Measurements from ENCODE around the gene FOXP1. TPM values are rescaled to one million over a fixed set of nuclear protein-coding genes. Genes with fewer than 3 reads are reported as not detected.

FOXP1 gene
- total and polyA plus RNA-seq, 9 of the 15 experiments (the other 6 are each of a cell fraction or from before 2014, with no cell fraction given): 7.7 to 34.5 (median 13.7) TPM

- TF ChIP-seq ZNF24 (IDR thresholded peaks at IDR 0.05): no peak
- TF ChIP-seq JUND (IDR thresholded peaks at IDR 0.05; ENCODE audit: borderline replicate concordance, low read depth, low read length): no peak
- TF ChIP-seq JUND (tag; IDR thresholded peaks at IDR 0.05; ENCODE audit: borderline replicate concordance, low read depth, low read length): no peak
- TF ChIP-seq ZNF232 (CRISPR knock-in tag; IDR thresholded peaks at IDR 0.05): no peak
- TF ChIP-seq NR3C1 (CRISPR knock-in tag; IDR thresholded peaks at IDR 0.05): no peak
- no peak for TF ChIP-seq ZBTB1 (CRISPR knock-in tag; IDR thresholded peaks at IDR 0.05; ENCODE audit: borderline replicate concordance, low read depth)
- no peak for TF ChIP-seq SPI1 (IDR thresholded peaks at IDR 0.05; ENCODE audit: borderline replicate concordance, low read depth, low read length)
- no peak for TF ChIP-seq TSHZ1 (CRISPR knock-in tag; IDR thresholded peaks at IDR 0.05)
- TF ChIP-seq RFX1 (IDR thresholded peaks at IDR 0.05): no peak
- no peak for TF ChIP-seq CHD2 (IDR thresholded peaks at IDR 0.05; ENCODE audit: low read depth, low read length)
- TF ChIP-seq ZBTB49 (CRISPR knock-in tag; IDR thresholded peaks at IDR 0.05; ENCODE audit: borderline replicate concordance): no peak
- 0 out of 2 replicates have a peak, but pooled peaks have one; percentile 11 for TF ChIP-seq MECOM (CRISPR knock-in tag; IDR thresholded peaks at IDR 0.05)
- TF ChIP-seq ZNF197 (CRISPR knock-in tag; IDR thresholded peaks at IDR 0.05; ENCODE audit: low read depth): no peak
- TF ChIP-seq ZFP30 (CRISPR knock-in tag; IDR thresholded peaks at IDR 0.05; ENCODE audit: borderline replicate concordance): no peak
- TF ChIP-seq MCM2 (IDR thresholded peaks at IDR 0.05; ENCODE audit: low read depth): no peak
- peak; percentile 42; the same call in 1 of the 2 replicates for TF ChIP-seq TEAD4 (IDR thresholded peaks at IDR 0.05; ENCODE audit: low read length)
- no peak for TF ChIP-seq TEAD4 (CRISPR knock-in tag; IDR thresholded peaks at IDR 0.05; ENCODE audit: borderline replicate concordance)
- TF ChIP-seq BRF1 (IDR thresholded peaks at IDR 0.05; ENCODE audit: borderline replicate concordance, extremely low read depth, insufficient read length): no peak
- TF ChIP-seq ASH1L (IDR thresholded peaks at IDR 0.05; ENCODE audit: borderline replicate concordance, low read depth, partially characterized antibody): no peak
Measured at GRCh38 chr3:70916375-70917055, 667.0 kb downstream of the FOXP1 start (continued).
